ENCODE data around the gene C2CD3.

DNA sequence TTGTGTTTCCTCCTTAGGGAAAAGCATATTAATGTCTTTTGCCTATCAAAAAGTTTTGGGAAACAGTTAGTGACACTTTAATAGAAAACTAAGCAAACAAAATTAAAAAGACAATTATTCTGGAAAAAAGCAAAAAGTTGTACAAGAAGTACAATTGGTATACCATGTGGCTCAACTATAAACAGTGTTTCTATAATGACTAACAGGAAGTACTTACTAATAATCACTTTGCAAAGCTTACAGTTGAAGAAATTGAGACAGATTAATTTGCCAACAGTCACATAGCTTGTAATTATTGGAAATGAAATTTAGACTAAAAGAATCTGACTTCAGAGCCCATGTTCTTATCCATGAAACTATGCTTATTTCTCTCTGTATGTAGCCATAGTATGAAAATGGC lies 25.0 kb upstream of the C2CD3 start:
- TF ChIP-seq, protein P1, sequence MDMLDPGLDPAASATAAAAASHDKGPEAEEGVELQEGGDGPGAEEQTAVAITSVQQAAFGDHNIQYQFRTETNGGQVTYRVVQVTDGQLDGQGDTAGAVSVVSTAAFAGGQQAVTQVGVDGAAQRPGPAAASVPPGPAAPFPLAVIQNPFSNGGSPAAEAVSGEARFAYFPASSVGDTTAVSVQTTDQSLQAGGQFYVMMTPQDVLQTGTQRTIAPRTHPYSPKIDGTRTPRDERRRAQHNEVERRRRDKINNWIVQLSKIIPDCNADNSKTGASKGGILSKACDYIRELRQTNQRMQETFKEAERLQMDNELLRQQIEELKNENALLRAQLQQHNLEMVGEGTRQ (CRISPR knock-in tag; IDR thresholded peaks at IDR 0.05), result no peak
- TF ChIP-seq, protein P2, sequence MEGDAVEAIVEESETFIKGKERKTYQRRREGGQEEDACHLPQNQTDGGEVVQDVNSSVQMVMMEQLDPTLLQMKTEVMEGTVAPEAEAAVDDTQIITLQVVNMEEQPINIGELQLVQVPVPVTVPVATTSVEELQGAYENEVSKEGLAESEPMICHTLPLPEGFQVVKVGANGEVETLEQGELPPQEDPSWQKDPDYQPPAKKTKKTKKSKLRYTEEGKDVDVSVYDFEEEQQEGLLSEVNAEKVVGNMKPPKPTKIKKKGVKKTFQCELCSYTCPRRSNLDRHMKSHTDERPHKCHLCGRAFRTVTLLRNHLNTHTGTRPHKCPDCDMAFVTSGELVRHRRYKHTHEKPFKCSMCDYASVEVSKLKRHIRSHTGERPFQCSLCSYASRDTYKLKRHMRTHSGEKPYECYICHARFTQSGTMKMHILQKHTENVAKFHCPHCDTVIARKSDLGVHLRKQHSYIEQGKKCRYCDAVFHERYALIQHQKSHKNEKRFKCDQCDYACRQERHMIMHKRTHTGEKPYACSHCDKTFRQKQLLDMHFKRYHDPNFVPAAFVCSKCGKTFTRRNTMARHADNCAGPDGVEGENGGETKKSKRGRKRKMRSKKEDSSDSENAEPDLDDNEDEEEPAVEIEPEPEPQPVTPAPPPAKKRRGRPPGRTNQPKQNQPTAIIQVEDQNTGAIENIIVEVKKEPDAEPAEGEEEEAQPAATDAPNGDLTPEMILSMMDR (IDR thresholded peaks at IDR 0.05), result no peak
- TF ChIP-seq, protein P3, sequence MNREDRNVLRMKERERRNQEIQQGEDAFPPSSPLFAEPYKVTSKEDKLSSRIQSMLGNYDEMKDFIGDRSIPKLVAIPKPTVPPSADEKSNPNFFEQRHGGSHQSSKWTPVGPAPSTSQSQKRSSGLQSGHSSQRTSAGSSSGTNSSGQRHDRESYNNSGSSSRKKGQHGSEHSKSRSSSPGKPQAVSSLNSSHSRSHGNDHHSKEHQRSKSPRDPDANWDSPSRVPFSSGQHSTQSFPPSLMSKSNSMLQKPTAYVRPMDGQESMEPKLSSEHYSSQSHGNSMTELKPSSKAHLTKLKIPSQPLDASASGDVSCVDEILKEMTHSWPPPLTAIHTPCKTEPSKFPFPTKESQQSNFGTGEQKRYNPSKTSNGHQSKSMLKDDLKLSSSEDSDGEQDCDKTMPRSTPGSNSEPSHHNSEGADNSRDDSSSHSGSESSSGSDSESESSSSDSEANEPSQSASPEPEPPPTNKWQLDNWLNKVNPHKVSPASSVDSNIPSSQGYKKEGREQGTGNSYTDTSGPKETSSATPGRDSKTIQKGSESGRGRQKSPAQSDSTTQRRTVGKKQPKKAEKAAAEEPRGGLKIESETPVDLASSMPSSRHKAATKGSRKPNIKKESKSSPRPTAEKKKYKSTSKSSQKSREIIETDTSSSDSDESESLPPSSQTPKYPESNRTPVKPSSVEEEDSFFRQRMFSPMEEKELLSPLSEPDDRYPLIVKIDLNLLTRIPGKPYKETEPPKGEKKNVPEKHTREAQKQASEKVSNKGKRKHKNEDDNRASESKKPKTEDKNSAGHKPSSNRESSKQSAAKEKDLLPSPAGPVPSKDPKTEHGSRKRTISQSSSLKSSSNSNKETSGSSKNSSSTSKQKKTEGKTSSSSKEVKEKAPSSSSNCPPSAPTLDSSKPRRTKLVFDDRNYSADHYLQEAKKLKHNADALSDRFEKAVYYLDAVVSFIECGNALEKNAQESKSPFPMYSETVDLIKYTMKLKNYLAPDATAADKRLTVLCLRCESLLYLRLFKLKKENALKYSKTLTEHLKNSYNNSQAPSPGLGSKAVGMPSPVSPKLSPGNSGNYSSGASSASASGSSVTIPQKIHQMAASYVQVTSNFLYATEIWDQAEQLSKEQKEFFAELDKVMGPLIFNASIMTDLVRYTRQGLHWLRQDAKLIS (CRISPR knock-in tag; IDR thresholded peaks at IDR 0.05; ENCODE audit: borderline replicate concordance), result no peak

Data from WTC11 (cell line).